DMS 273 treated with DMSO at 0.1 percent for 48 hours (cell line): ENCODE data around the gene TTC23.
"Not testable (repeated sequence)": the region's sequence is repeated elsewhere in the genome, so short reads cannot be mapped to it uniquely, and the experiment has no call there.

Source experiments
- DNase-seq: peaks from one replicate; lab custom pipeline; 2025; lab: John Stamatoyannopoulos, UW

The TTC23 gene

GRCh38 chr15:99118801-99119546, 130.4 kb downstream of the TTC23 start:
- DNase-seq: no peak

DNA sequence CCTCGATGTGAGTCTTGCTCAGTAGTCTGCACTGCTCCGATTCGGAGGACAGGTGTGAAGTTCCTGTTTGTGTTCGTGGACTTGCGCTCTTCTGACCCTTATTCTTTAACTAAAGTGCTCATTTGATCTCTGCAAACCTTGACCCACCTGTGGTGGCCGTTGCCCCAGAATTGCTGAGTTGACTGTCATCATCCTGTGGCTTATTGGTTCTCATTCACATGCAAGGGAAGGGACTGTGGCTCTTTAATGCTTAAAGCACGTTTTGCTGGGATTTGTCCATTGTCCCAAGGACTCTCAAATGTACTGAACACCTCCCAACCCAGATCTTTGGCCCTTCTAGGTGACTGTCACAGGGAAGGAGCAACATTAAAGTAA, 131.1 kb downstream of the TTC23 start:
- no peak for DNase-seq

DNA sequence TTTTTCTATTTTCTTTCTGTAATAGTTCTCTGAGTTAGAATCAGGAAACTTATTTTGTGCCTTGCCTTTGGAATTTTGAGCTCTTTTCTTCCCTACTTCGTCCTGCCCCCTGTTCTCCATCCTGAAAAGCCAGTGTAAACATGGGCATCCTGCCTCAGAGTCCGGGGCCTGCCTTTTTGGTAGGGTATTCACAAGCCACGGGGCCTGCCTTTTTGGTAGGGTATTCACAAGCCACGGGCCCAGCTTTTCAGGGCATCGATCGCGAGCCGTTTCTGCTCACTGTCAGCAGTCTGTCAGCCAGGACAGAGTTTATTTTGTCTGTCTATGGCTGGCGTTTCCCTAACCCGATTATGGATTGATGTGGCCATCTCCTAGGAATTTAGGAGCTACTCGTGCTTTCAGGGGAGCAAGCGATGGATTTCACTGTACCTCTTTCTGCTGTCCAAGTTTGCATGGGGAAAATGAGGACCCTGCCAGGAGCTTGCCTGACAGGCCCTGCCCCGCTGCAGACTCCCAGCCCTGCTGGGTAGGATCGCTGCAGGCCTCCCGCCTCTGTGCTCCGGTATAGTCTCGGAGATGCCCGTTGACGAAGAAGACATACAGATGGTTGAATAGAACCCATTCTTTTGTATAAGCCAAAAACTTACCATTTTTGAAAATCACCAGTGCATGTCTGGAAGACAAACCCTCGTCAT, 131.7 kb downstream of the TTC23 start:
- DNase-seq: no peak

DNA sequence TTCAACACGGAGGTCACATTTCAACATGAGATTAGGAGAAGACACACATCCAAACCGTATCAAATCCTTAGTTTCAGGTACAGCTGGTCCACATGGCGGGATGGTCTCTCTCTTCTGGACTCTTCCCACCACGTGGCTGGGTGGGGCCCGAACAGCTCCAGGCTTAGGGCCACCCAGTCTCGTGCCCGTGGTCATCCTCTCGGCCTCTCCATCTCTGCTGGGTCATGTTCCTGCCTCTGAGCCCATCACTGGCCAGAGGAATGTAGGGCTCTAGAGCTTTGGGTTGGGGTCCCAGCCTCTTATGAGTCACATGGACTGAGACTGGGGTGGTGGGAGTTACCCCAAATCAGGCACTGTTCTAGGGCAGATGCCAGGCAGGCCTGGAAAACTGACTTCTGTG, 132.3 kb downstream of the TTC23 start:
- DNase-seq: no peak

- no peak for DNase-seq
Observed at GRCh38 chr15:99115300-99116215, 133.8 kb downstream of the TTC23 start.

DNA sequence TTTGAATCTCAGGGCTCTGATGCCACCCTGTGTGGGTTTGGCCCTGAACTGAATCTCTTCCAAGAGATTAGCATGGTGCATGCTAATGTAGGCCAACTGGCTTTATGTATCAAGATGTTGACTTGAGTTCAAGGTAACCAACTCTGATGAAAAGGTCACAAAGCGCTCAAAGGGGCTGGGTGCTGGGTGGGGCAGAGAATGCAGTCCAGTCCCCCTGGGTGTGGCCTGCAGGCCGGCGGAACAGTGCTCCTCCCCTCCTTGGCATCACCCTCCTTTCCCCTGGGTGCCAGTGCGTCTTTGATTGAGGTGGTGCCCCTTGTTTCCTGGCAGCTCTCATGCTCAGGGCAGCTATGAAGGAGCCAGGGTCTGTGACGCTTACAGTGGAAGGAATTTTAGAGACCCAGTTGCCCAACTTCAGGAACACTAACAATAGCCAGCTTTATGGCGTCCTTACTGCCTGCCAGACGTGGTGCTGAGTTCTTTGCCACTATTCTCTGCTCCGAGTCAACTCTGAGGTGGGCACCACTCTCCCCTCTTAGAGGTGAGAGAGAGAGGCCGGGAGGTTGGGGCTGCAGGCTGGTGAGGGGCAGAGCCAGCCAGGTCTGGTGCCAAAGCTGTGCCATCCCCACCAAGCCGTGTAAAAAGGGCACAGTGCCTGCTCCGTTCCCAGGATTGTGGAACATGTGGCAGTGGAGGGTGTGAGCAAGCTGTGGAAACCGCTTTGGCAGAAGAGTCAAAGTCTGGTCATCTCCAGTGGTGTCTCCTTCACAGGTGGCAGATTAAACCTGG, 134.7 kb downstream of the TTC23 start:
- DNase-seq: no peak

GRCh38 chr15:99113547-99114271, 135.7 kb downstream of the TTC23 start:
- no peak for DNase-seq

DNA sequence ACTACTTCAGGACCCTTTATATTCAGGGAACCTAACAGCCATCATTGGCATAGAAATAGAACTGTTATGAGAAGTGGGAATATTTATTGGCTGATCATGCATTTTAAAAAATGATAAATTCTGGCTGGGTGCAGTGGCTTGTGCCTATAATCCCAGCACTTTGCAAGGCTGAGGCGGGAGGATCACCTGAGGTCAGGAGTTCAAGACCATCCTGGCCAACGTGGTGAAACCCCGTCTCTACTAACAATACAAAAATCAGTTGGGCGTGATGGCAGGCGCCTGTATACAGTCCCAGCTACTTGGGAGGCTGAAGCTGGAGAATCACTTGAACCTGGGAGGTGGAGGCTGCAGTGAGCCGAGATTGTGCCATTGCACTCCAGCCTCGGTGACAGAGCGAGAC, 137.7 kb downstream of the TTC23 start:
- not testable (repeated sequence) for DNase-seq

DNA sequence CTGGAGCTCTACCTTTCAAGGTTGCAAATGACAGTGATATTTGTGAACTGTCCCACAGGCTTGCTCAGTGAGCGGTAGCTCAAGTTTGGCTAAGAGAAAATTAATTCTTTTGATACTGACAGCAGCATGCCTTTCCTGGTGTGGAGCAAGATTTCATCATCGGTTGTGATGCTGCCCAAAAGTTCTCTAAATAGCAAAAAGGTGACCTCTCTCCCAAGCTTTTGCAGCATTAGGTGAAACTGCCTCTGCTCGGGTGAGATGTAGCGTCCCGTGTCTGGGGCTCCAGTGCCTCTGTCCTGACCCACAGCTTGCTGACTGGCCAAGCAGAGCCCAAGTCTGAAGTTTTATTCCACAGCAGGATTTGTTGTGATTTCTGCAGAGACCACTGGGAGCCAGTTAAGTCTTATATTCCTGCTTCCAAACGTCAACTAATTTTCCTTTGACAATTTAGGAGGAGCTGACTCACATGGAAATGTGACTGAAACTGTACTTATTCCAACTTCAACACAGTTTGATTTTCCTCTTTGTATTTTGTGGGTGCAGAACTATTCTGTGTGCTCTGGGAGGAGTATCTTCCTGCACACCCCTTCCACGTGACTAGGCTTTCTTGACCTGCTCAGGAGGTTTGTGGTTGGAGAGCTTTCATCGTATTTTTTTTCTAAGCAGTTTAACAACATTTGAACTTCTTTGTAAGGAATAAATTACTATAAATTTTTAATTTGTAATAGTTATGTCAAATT, 138.6 kb downstream of the TTC23 start:
- no peak for DNase-seq

GRCh38 chr15:99110093-99110492, 139.3 kb downstream of the TTC23 start:
- DNase-seq: no peak

DNA sequence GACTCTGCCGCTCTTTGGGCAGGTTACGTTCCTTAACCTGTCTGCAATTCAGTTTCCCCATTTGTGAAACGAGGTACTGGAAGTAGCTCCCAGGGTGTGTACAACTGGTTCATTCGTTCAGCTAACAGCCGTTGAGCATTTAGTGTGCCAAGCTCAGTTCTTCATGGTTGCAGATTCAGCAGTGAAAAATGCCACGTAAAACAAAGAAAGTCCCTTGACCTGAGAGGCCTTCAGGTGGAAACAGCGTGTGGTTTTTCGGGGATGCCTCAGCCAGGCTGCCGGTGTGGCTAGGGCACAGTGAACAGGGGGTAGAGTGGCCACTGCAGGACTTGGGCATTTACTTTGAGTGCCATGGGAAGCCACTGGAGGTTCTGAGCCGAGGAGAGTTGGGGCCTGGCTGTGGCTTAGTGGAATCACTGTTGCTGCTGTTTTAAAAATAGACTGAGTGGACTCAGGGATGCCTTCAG, 139.8 kb downstream of the TTC23 start:
- DNase-seq: no peak

- DNase-seq: no peak
Observed at GRCh38 chr15:99108993-99109392, 140.4 kb downstream of the TTC23 start.

GRCh38 chr15:99106417-99107220, 142.8 kb downstream of the TTC23 start:
- DNase-seq: no peak

GRCh38 chr15:99105514-99106341, 143.7 kb downstream of the TTC23 start:
- DNase-seq: peak; percentile 31

GRCh38 chr15:99104788-99105513, 144.4 kb downstream of the TTC23 start, which contains the start of gene SYNM:
SYNM (plus strand) TSS chr15:99105080; CDS start chr15:99105200, 120 bp downstream.
- peak; percentile 42 for DNase-seq

GRCh38 chr15:99103279-99103678, 146.1 kb downstream of the TTC23 start:
- DNase-seq: no peak

- DNase-seq: no peak
Observed at GRCh38 chr15:99102332-99103235, 146.8 kb downstream of the TTC23 start.
